Stimulated activated CD8-positive, alpha-beta memory T cell treated with anti-CD3 and anti-CD28 coated beads, Interleukin-7, amount 100 ng/mL, for 4 hours (primary cell): ENCODE data around the gene ATG2B.
A peak's percentile ranks its signal among the peaks of the same experiment; 100 is the strongest.

Source experiments
- DNase-seq, 2 donors: peaks; one replicate each; pipeline ENCODE4 v3.0.0-alpha.2; 2020; ENCODE audit warnings: low read depth in 2 of 2

ATG2B gene

GRCh38 chr14:96310906-96311305 is 52.2 kb downstream of the ATG2B start:
- DNase-seq = no peak

GRCh38 chr14:96309896-96310330 is 53.2 kb downstream of the ATG2B start:
- DNase-seq = no peak

- DNase-seq = no peak
Measured at GRCh38 chr14:96309133-96309895, 53.8 kb downstream of the ATG2B start.

GRCh38 chr14:96307434-96307833 is 55.7 kb downstream of the ATG2B start:
- DNase-seq = no peak

GRCh38 chr14:96304956-96305355 is 58.2 kb downstream of the ATG2B start:
- DNase-seq = no peak

- no peak for DNase-seq
Measured at GRCh38 chr14:96303981-96304380, 59.2 kb downstream of the ATG2B start.

- no peak for DNase-seq
Measured at GRCh38 chr14:96299441-96299840, 63.7 kb downstream of the ATG2B start.

- no peak for DNase-seq
Measured at GRCh38 chr14:96297997-96298515, 65.1 kb downstream of the ATG2B start.

- DNase-seq = no peak
Measured at GRCh38 chr14:96297000-96297399, 66.1 kb downstream of the ATG2B start.

GRCh38 chr14:96294246-96294645 is 68.9 kb downstream of the ATG2B start:
- no peak for DNase-seq

GRCh38 chr14:96287856-96288255 is 75.3 kb downstream of the ATG2B start:
- DNase-seq = no peak

GRCh38 chr14:96286251-96286650 is 76.9 kb downstream of the ATG2B start:
- DNase-seq = no peak

GRCh38 chr14:96285667-96286066 is 77.5 kb downstream of the ATG2B start:
- DNase-seq = no peak

- DNase-seq = no peak
Measured at GRCh38 chr14:96284430-96284829, 78.7 kb downstream of the ATG2B start.

GRCh38 chr14:96284008-96284407 is 79.1 kb downstream of the ATG2B start:
- no peak for DNase-seq

- DNase-seq = no peak
Measured at GRCh38 chr14:96281486-96281885, 81.7 kb downstream of the ATG2B start.

- no peak for DNase-seq
Measured at GRCh38 chr14:96280104-96280503, 83.0 kb downstream of the ATG2B start.

GRCh38 chr14:96279564-96279963 is 83.6 kb downstream of the ATG2B start:
- DNase-seq = no peak

GRCh38 chr14:96277890-96278289 is 85.3 kb downstream of the ATG2B start:
- no peak for DNase-seq

GRCh38 chr14:96275177-96276112 is 87.7 kb downstream of the ATG2B start:
- peak; percentile 17 to 21 for DNase-seq

- DNase-seq = no peak
Measured at GRCh38 chr14:96274543-96274942, 88.6 kb downstream of the ATG2B start.

- no peak for DNase-seq
Measured at GRCh38 chr14:96274122-96274521, 89.0 kb downstream of the ATG2B start.

- DNase-seq = no peak
Measured at GRCh38 chr14:96273629-96274028, 89.5 kb downstream of the ATG2B start.
